OCI-LY1 (cell line): ENCODE data around the gene WBP2.
"Not testable (repeated sequence)": the region's sequence is repeated elsewhere in the genome, so short reads cannot be mapped to it uniquely, and the experiment has no call there.

Source experiments
- H2AFZ ChIP-seq: fragments of 200-600 bp; sonication (generic), shearing (Covaris generic); 2 replicates; pipeline ENCODE4 v1.6.0; 2014; ENCODE audit warnings: antibody characterized with exemption, mild to moderate bottlenecking, low read length
- H3F3A ChIP-seq: fragments of 200-600 bp; sonication (generic), shearing (Covaris generic); 2 replicates; pipeline ENCODE4 v1.6.0; 2014; ENCODE audit warnings: mild to moderate bottlenecking, antibody characterized with exemption, low read length, moderate library complexity; ENCODE audit not compliant: insufficient read depth
- H3K27ac ChIP-seq: fragments of 200-600 bp; sonication (generic); 2 replicates; pipeline ENCODE4 v1.5.1; 2014; ENCODE audit warnings: low read length, mixed run types, mild to moderate bottlenecking, low read depth; ENCODE audit not compliant: poor library complexity, severe bottlenecking
- H3K27me3 ChIP-seq: fragments of 200-600 bp; sonication (generic); 2 replicates; pipeline ENCODE4 v1.6.0; 2014; ENCODE audit warnings: antibody characterized with exemption, mild to moderate bottlenecking, low read length, moderate library complexity; ENCODE audit not compliant: insufficient read depth
- H3K36me3 ChIP-seq: fragments of 200-600 bp; sonication (generic); 2 replicates; pipeline ENCODE4 v1.6.1; 2014; ENCODE audit warnings: mild to moderate bottlenecking, antibody characterized with exemption, low read length, moderate library complexity, mixed read lengths; ENCODE audit not compliant: insufficient read depth
- H3K4me1 ChIP-seq: fragments of 200-600 bp; sonication (generic); 2 replicates; pipeline ENCODE4 v1.5.1; 2014; ENCODE audit warnings: mild to moderate bottlenecking, low read length, moderate library complexity; ENCODE audit not compliant: insufficient read depth, severe bottlenecking
- H3K4me2 ChIP-seq: fragments of 200-600 bp; sonication (generic), shearing (Covaris generic); 2 replicates; pipeline ENCODE4 v1.6.1; 2014; ENCODE audit warnings: low read length
- H3K4me3 ChIP-seq: fragments of 200-600 bp; sonication (generic); 2 replicates; pipeline ENCODE4 v1.5.1; 2014; ENCODE audit warnings: low read length, low read depth, mild to moderate bottlenecking, mixed read lengths; ENCODE audit not compliant: poor library complexity, severe bottlenecking
- H3K79me2 ChIP-seq: fragments of 200-600 bp; shearing (Covaris generic); 2 replicates; pipeline ENCODE4 v1.6.1; 2016; ENCODE audit warnings: mixed run types, low read length, mixed read lengths; ENCODE audit not compliant: insufficient read depth
- H3K9ac ChIP-seq: fragments of 200-600 bp; sonication (generic), shearing (Covaris generic); 2 replicates; pipeline ENCODE4 v1.6.1; 2014; ENCODE audit warnings: mild to moderate bottlenecking, low read length, mixed read lengths
- H3K9me2 ChIP-seq: fragments of 200-600 bp; sonication (generic), shearing (Covaris generic); 2 replicates; pipeline ENCODE4 v1.6.1; 2014; ENCODE audit warnings: low read depth, mild to moderate bottlenecking, low read length, mixed read lengths
- H3K9me3 ChIP-seq: fragments of 200-600 bp; shearing (Covaris generic); 2 replicates; pipeline ENCODE4 v1.6.1; 2014; ENCODE audit warnings: low read length, mixed read lengths
- H4K20me1 ChIP-seq: fragments of 200-600 bp; sonication (generic), shearing (Covaris generic); 2 replicates; pipeline ENCODE4 v1.6.0; 2016; ENCODE audit warnings: mild to moderate bottlenecking, low read length; ENCODE audit not compliant: insufficient read depth
- CTCF ChIP-seq: fragments of 200-600 bp; sonication (generic), shearing (Covaris generic); IDR thresholded peaks from 2 replicates; pipeline ENCODE4 v1.5.1; 2017; ENCODE audit warnings: mild to moderate bottlenecking, antibody characterized with exemption, low read length, moderate library complexity, mixed read lengths
- EZH2 ChIP-seq: fragments of 200-600 bp; sonication (generic), shearing (Covaris generic); IDR thresholded peaks from 2 replicates; pipeline ENCODE4 v1.8.0; 2017; ENCODE audit warnings: borderline replicate concordance, mixed run types, mild to moderate bottlenecking, antibody characterized with exemption, low read length, moderate library complexity, mixed read lengths

The WBP2 gene

GRCh38 chr17:75869282-75870141, 14.4 kb upstream of the WBP2 start:
- H3K9me2 ChIP-seq: no peaks in the 10 kb centered on the region
- H3K9me3 ChIP-seq: no peaks in the 10 kb centered on the region
- no peaks in the 10 kb centered on the region for H3K27me3 ChIP-seq
- H3K36me3 ChIP-seq: no peaks in the 10 kb centered on the region
- no peaks in the 10 kb centered on the region for H3F3A ChIP-seq
- no peaks in the 10 kb centered on the region for H3K79me2 ChIP-seq
- H3K27ac ChIP-seq: no peak overlapping the region
- no peak overlapping the region for H2AFZ ChIP-seq
- H3K4me1 ChIP-seq: peaks cover 8% of the 10 kb centered on the region
- TF ChIP-seq EZH2 (no peak), CTCF (no peak)
- H4K20me1 ChIP-seq: no peaks in the 10 kb centered on the region
- H3K4me2 ChIP-seq: no peak overlapping the region
- no peak overlapping the region for H3K4me3 ChIP-seq
- no peak overlapping the region for H3K9ac ChIP-seq

- peaks cover 15% of the 10 kb centered on the region for H3K4me1 ChIP-seq
- not testable (repeated sequence) for H3K9ac ChIP-seq, H3K27me3 ChIP-seq, H2AFZ ChIP-seq, H3K4me2 ChIP-seq, H3K9me2 ChIP-seq, H4K20me1 ChIP-seq, H3K4me3 ChIP-seq, H3K36me3 ChIP-seq, H3K9me3 ChIP-seq, H3F3A ChIP-seq, H3K79me2 ChIP-seq, H3K27ac ChIP-seq
These were observed 13.7 kb upstream of the WBP2 start for GRCh38 chr17:75868730-75869281.

- not testable (repeated sequence) for H3K27ac ChIP-seq, H3K4me2 ChIP-seq, H3K9me3 ChIP-seq, H3K36me3 ChIP-seq, H3K27me3 ChIP-seq, H2AFZ ChIP-seq, H4K20me1 ChIP-seq, H3K4me3 ChIP-seq, H3K9ac ChIP-seq, H3K9me2 ChIP-seq, H3F3A ChIP-seq, H3K79me2 ChIP-seq
- H3K4me1 ChIP-seq: peaks cover 11% of the 10 kb centered on the region
These were observed 10.5 kb upstream of the WBP2 start for GRCh38 chr17:75865404-75866188.

GRCh38 chr17:75864887-75865286, 9.8 kb upstream of the WBP2 start:
- H3K36me3 ChIP-seq, H3K9me3 ChIP-seq, H3K79me2 ChIP-seq, H3F3A ChIP-seq, H2AFZ ChIP-seq, H3K4me3 ChIP-seq, H4K20me1 ChIP-seq, H3K4me2 ChIP-seq, H3K9me2 ChIP-seq, H3K9ac ChIP-seq, H3K27ac ChIP-seq, H3K27me3 ChIP-seq: not testable (repeated sequence)
- peaks cover 11% of the 10 kb centered on the region for H3K4me1 ChIP-seq
